ENCODE results near the gene SLCO1A2. TPM values are rescaled to one million over a fixed set of nuclear protein-coding genes. Genes with fewer than 3 reads are reported as not detected.
A peak's percentile ranks its signal among the peaks of the same experiment; 100 is the strongest.

Gene SLCO1A2
- total RNA-seq, 1 experiment from 2014 or later: 10.3 TPM

GRCh38 chr12:21353948-21354347 is 19.2 kb upstream of the SLCO1A2 start:
- peaks cover 8 to 14% of the 10 kb centered on the region in 2 experiments for H3K4me1 Mint-ChIP-seq
- Histone ChIP-seq H3K23ac (ENCODE audit: insufficient read length, low read depth, low read length) (no peak overlapping the region), H3K9me3 (ENCODE audit: control insufficient read depth, low read depth, low read length) (no peaks in the 10 kb centered on the region), H3K18ac (ENCODE audit: insufficient read length, low read depth, low read length) (no peak overlapping the region), H3K27me3 (ENCODE audit: insufficient read depth, low read length) (no peaks in the 10 kb centered on the region), H2BK20ac (ENCODE audit: low read depth, low read length, poor library complexity, severe bottlenecking) (no peak overlapping the region), H2AFZ (ENCODE audit: low read length) (no peak overlapping the region), H3K79me1 (ENCODE audit: insufficient read depth, low read depth, low read length, poor library complexity, severe bottlenecking) (no peaks in the 10 kb centered on the region), H3T11ph (ENCODE audit: low read length) (no peak overlapping the region), H3K14ac (ENCODE audit: insufficient read depth, low read length) (no peak overlapping the region), H3K79me2 (ENCODE audit: insufficient read depth, low read length) (no peaks in the 10 kb centered on the region), H3K4me2 (ENCODE audit: insufficient read depth, insufficient read length, low read length) (no peak overlapping the region), H4K5ac (ENCODE audit: insufficient read length, low read depth, low read length) (no peak overlapping the region), H2BK120ac (ENCODE audit: low read depth, low read length, poor library complexity, severe bottlenecking) (no peak overlapping the region), H3K23me2 (ENCODE audit: insufficient read length, low read depth, low read length, poor library complexity, severe bottlenecking) (no peaks in the 10 kb centered on the region), H3K4me1 (ENCODE audit: insufficient read depth, low read length) (no peaks in the 10 kb centered on the region), H3K4ac (ENCODE audit: low read depth, low read length) (no peak overlapping the region), H2BK12ac (ENCODE audit: insufficient read length, low read depth, low read length) (no peak overlapping the region), H2BK5ac (ENCODE audit: insufficient read length, low read length) (no peak overlapping the region), H3K27ac (ENCODE audit: insufficient read length, low read depth, low read length) (no peak overlapping the region), H3K9ac (ENCODE audit: extremely low read depth, insufficient read length, low read length) (no peak overlapping the region), H4K91ac (ENCODE audit: insufficient read length, low read depth, low read length) (no peak overlapping the region), H2BK15ac (ENCODE audit: low read depth, low read length) (no peak overlapping the region), H3K56ac (ENCODE audit: insufficient read length, low read depth, low read length) (no peak overlapping the region), H2AK5ac (ENCODE audit: insufficient read length, low read length) (no peak overlapping the region), H4K20me1 (ENCODE audit: control insufficient read depth, insufficient read depth, insufficient read length) (no peaks in the 10 kb centered on the region), H4K8ac (replicated peaks; ENCODE audit: insufficient read length, low read depth, low read length) (no peak overlapping the region)
- no peak for DNase-seq
- peak overlapping the region in 1 of 3 experiments; percentile 26; a peak in 2 of 7 replicates for H3K27ac Mint-ChIP-seq
- H3K4me3 Mint-ChIP-seq: no peak overlapping the region
- TF ChIP-seq CTCF (conservative IDR thresholded peaks at IDR 0.05): no peak
- no peaks in the 10 kb centered on the region for H3K27me3 Mint-ChIP-seq (ENCODE audit: low read depth)
- no peaks in the 10 kb centered on the region for H3K9me3 Mint-ChIP-seq
- WGBS (ENCODE audit: extremely low coverage, insufficient read length, low lambda C conversion rate): no CpG with 5 or more reads among the region's 4 CpGs
- H3K36me3 Mint-ChIP-seq (ENCODE audit: insufficient read depth in 1 of 3, low read depth in 3 of 3): no peaks in the 10 kb centered on the region

Measured in H9 (cell line).